ENCODE measurements around the gene WSCD2. TPM values are rescaled to one million over a fixed set of nuclear protein-coding genes. Genes with fewer than 3 reads are reported as not detected.
"Not testable (repeated sequence)": the region's sequence is repeated elsewhere in the genome, so short reads cannot be mapped to it uniquely, and the experiment has no call there.

WSCD2 gene
- total RNA-seq, 4 donors from 2014 or later: 0.46 to 1.3 (median 0.50) TPM; not detected in 1

DNA sequence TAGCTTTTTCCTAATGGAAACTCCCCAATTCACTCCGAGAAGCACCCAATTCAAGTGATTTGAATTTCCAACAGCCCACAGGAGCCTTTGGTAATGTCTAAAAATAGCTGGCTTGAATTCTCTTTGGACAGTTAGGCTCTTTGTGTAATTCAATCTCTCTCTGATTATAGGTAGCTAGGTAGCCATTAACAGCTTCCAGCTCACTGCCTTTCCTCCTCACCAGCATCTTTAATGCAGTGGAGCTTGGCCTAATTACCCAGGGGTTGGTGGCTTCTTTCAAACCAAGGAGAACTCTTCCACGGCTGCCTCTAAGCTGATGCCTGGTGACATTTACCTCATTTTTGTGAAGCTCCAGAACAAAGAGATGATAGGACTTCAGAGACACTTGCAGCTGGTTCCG is 86.4 kb downstream of the WSCD2 start:
- ATAC-seq (ENCODE audit: low FRiP score): no peak
- TF ChIP-seq, protein P1, sequence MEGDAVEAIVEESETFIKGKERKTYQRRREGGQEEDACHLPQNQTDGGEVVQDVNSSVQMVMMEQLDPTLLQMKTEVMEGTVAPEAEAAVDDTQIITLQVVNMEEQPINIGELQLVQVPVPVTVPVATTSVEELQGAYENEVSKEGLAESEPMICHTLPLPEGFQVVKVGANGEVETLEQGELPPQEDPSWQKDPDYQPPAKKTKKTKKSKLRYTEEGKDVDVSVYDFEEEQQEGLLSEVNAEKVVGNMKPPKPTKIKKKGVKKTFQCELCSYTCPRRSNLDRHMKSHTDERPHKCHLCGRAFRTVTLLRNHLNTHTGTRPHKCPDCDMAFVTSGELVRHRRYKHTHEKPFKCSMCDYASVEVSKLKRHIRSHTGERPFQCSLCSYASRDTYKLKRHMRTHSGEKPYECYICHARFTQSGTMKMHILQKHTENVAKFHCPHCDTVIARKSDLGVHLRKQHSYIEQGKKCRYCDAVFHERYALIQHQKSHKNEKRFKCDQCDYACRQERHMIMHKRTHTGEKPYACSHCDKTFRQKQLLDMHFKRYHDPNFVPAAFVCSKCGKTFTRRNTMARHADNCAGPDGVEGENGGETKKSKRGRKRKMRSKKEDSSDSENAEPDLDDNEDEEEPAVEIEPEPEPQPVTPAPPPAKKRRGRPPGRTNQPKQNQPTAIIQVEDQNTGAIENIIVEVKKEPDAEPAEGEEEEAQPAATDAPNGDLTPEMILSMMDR (IDR thresholded peaks at IDR 0.05): no peak
- DNase-seq (ENCODE audit: low spot score): no peak

DNA sequence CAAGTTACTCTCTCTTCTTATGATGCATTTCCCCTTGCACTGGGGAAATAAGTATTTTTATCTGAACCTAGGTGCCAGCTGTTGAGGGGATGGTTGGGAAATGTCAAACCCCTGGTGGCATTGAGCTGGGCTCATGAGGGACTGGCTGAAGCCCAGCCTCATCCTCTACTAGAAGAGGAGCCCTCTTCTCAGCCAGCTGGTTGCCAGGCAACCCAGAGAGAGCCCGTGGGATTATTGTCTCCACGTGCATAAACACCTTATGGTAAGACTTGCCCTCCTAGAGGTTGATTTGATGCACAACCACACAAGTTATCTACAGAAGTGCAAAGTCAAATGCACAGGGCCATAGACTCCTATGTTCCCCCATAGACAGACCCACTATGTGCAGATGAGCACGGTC is 89.8 kb downstream of the WSCD2 start:
- ATAC-seq (ENCODE audit: low FRiP score) (no peak), DNase-seq (ENCODE audit: low spot score) (no peak)
- TF ChIP-seq, protein P1 (IDR thresholded peaks at IDR 0.05): no peak

DNA sequence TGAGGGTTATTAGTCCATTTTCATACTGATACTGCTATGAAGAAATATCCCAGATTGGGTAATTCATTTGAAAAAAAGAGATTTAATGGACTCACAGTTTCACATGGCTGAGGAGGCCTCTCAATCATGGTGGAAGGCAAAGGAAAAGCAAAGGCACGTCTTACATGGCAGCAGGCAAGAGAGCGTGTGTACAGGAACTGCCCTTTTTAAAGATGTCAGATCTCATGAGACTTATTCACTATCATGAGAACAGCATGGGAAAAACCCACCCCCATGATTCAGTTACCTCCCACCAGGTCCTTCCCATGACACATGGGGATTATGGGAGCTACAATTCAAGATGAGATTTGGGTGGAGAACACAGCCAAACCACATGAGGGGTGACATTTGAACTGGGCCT is 96.0 kb downstream of the WSCD2 start:
- DNase-seq (ENCODE audit: low spot score); ATAC-seq (ENCODE audit: low FRiP score): not testable (repeated sequence)

DNA sequence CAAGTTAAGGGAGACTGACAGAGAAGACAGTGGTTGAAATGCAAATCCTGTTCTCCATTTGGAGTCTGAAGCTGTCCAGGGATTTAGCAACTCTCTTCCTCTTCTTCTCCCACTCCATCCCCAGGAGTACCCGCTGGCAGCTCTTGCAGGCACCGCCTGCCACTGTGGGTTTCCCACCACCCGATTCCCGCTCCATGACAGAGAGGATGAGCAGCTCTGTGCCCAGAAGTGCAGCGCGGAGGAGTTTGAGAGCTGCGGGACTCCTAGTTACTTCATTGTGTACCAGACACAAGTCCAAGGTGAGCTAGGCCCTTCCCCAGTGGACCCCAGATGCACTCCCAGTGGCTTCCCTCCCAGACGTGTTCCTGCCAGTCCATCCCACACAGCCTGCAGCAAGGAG is 97.8 kb downstream of the WSCD2 start:
- ATAC-seq (ENCODE audit: low FRiP score): no peak
- no peak for DNase-seq (ENCODE audit: low spot score)
- TF ChIP-seq, protein P1 (IDR thresholded peaks at IDR 0.05): no peak

DNA sequence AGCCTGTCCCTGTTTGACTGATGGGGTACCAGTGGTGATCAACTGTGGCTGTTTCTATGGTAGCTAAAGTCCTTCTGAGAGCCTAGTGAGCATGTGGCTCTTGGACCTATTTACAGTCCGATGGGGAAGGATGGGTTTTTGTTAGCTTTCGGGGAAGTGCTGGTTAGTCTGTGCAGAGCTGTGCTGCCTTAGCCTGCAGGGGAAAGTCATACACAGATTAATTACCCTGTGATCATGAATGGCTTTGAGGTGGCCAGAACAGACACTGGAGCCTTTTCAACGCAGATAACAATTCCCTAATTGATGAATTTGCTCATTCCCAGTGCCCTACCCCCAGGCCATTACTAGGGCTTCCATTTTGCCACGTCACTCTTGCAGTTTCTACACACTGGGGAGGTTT is 99.7 kb downstream of the WSCD2 start:
- TF ChIP-seq, protein P1 (IDR thresholded peaks at IDR 0.05): no peak

DNA sequence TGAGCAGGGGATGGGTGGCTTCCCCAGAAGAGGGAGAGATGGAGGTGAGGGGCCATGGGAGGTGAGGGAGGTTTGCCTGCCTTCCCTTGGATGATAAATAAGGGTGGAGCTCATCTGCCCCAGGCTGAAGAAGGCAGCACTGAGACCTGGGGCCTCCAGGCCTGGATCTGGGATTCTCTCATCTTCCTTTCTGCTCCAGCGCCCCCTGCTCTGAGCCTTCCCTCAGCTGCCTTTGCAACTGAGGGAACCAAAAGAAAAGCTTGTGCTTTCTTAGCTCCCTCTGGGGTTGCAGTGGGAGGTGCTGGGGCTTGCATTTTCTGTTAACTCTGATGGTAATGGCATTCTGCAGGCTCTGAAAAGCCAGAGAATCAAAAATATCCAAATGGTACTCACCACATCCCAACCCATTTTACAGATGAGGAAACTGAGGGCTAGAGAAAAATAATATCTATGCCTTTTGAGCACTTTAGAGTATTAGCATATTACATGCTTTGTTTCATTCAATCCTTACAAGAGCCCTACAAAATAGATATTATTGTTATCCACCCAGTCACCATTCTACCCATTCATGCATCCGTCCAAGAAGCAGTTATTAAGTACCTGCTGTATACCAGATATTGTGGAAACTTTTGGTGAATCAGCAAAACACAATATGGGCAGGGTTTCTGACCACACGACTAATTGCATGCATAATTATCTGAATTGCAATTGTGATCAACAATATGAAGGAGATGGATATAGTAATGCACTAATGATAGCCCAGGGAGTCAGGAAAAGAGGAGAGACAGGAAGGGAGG is 102.2 kb downstream of the WSCD2 start:
- no peak for ATAC-seq (ENCODE audit: low FRiP score)
- no peak for DNase-seq (ENCODE audit: low spot score)
- TF ChIP-seq, protein P1 (IDR thresholded peaks at IDR 0.05): no peak

More for the DNA sequence above, 99.7 kb downstream of the WSCD2 start:
- ATAC-seq (ENCODE audit: low FRiP score): no peak
- no peak for DNase-seq (ENCODE audit: low spot score)

DNA sequence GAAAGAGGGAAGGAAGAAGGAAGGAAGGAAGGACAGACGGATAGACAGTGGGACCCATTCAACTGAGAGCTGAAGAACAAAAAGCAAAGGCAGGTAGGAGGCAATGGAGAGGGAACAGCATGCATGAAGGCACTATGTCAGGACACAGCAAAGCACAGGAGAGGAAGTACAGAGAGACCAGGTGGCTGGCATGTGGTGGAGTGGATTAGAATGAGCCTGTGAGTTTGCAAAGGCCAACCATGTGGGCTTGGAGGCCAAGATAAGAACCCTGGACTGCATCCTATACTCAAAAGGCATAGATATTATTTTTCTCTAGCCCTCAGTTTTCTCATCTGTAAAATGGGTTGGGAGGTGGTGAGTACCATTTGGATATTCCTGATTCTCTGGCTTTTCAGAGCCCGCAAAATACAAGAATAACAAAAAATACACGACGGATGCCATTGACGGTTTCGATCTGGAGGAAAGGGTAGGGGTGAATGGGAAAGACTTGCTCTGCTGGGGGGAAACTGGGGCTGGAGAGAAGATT is 102.9 kb downstream of the WSCD2 start:
- TF ChIP-seq, protein P1 (IDR thresholded peaks at IDR 0.05): no peak
- ATAC-seq (ENCODE audit: low FRiP score): no peak
- no peak for DNase-seq (ENCODE audit: low spot score)

All from omental fat pad (tissue), 4 donors.